Osteoblast (primary cell): Measurements from ENCODE around the gene ANK3. TPM values are rescaled to one million over a fixed set of nuclear protein-coding genes. Genes with fewer than 3 reads are reported as not detected.

ENCODE experiments used
- DNase-seq: peaks from one replicate; pipeline ENCODE4 v3.0.0; 2011; ENCODE audit warnings: low spot score, mixed read lengths; ENCODE audit not compliant: insufficient read length; ENCODE audit errors: missing footprints
- H2AFZ ChIP-seq: 2 replicates; pipeline ENCODE4 v1.6.0; 2011; ENCODE audit warnings: mild to moderate bottlenecking, low read length
- H3K27ac ChIP-seq: 2 replicates; pipeline ENCODE4 v1.5.1; 2011; ENCODE audit warnings: mild to moderate bottlenecking, low read depth, low read length, moderate library complexity
- H3K27me3 ChIP-seq: 2 replicates; pipeline ENCODE4 v1.6.0; 2012; ENCODE audit warnings: mild to moderate bottlenecking, control low read depth, inconsistent platforms, low read length, moderate library complexity; ENCODE audit not compliant: insufficient read depth
- H3K36me3 ChIP-seq: 2 replicates; pipeline ENCODE4 v1.5.1; 2011; ENCODE audit warnings: mild to moderate bottlenecking, low read length, control low read depth, moderate library complexity; ENCODE audit not compliant: insufficient read depth
- H3K4me1 ChIP-seq: 2 replicates; pipeline ENCODE4 v1.5.1; 2011; ENCODE audit warnings: mild to moderate bottlenecking, low read length, control low read depth, moderate library complexity; ENCODE audit not compliant: insufficient read depth
- H3K4me2 ChIP-seq: 2 replicates; pipeline ENCODE4 v1.6.0; 2011; ENCODE audit warnings: mild to moderate bottlenecking, low read length; ENCODE audit not compliant: insufficient read depth
- H3K4me3 ChIP-seq: fragments of 200-600 bp; sonication (generic); 3 replicates; pipeline ENCODE4 v1.5.1; 2012; ENCODE audit warnings: mild to moderate bottlenecking, low read length, inconsistent platforms; ENCODE audit not compliant: insufficient read depth
- H3K79me2 ChIP-seq: 2 replicates; pipeline ENCODE4 v1.6.0; 2012; ENCODE audit warnings: mild to moderate bottlenecking, low read length, control low read depth, inconsistent platforms; ENCODE audit not compliant: insufficient read depth
- H3K9me3 ChIP-seq: 2 replicates; pipeline ENCODE4 v1.5.1; 2011; ENCODE audit warnings: low read depth, low read length, control low read depth
- H4K20me1 ChIP-seq: 2 replicates; pipeline ENCODE4 v1.6.0; 2012; ENCODE audit warnings: mild to moderate bottlenecking, low read length, control low read depth; ENCODE audit not compliant: insufficient read depth
- CTCF ChIP-seq: IDR thresholded peaks from 2 replicates; pipeline ENCODE4 v1.5.1; 2011; ENCODE audit warnings: mild to moderate bottlenecking, low read depth, low read length, moderate library complexity; ENCODE audit errors: extremely low read depth
- total RNA-seq: library from RNA; depleted of rRNA; stranded (reverse); fragments of >200 nt; gene quantifications from 2 replicates; pipeline ENCODE4 v1.2.3, GENCODE V29; 2012

The ANK3 gene
- total RNA-seq, 1 donor, result 44.5 TPM

GRCh38 chr10:60130130-60130579 is 259.5 kb downstream of the ANK3 start:
- no peaks in the 10 kb centered on the region for H4K20me1 ChIP-seq
- H3K27ac ChIP-seq, result no peak overlapping the region
- H3K4me3 ChIP-seq, result no peak overlapping the region
- H3K4me1 ChIP-seq, result no peaks in the 10 kb centered on the region
- no peak for TF ChIP-seq CTCF
- no peaks in the 10 kb centered on the region for H3K9me3 ChIP-seq
- DNase-seq, result no peak
- H3K27me3 ChIP-seq, result no peaks in the 10 kb centered on the region
- H3K4me2 ChIP-seq, result no peak overlapping the region
- H3K36me3 ChIP-seq, result no peaks in the 10 kb centered on the region
- no peaks in the 10 kb centered on the region for H3K79me2 ChIP-seq
- no peak overlapping the region for H2AFZ ChIP-seq

GRCh38 chr10:60125895-60126294 is 263.8 kb downstream of the ANK3 start:
- no peak for DNase-seq
- H3K4me3 ChIP-seq, result no peak overlapping the region
- H3K36me3 ChIP-seq, result no peaks in the 10 kb centered on the region
- peaks cover 11% of the 10 kb centered on the region for H3K4me1 ChIP-seq
- TF ChIP-seq CTCF, result no peak
- no peak overlapping the region for H2AFZ ChIP-seq
- H3K27ac ChIP-seq, result no peak overlapping the region
- no peaks in the 10 kb centered on the region for H3K27me3 ChIP-seq
- no peak overlapping the region for H3K4me2 ChIP-seq
- H3K79me2 ChIP-seq, result no peaks in the 10 kb centered on the region
- H4K20me1 ChIP-seq, result no peaks in the 10 kb centered on the region
- no peaks in the 10 kb centered on the region for H3K9me3 ChIP-seq

- Histone ChIP-seq H3K4me1 (peaks cover 11% of the 10 kb centered on the region), H3K79me2 (no peaks in the 10 kb centered on the region), H3K4me2 (no peak overlapping the region), H3K27ac (no peak overlapping the region), H3K36me3 (no peaks in the 10 kb centered on the region), H2AFZ (no peak overlapping the region), H3K27me3 (no peaks in the 10 kb centered on the region), H3K9me3 (no peaks in the 10 kb centered on the region), H4K20me1 (no peaks in the 10 kb centered on the region), H3K4me3 (no peak overlapping the region)
- DNase-seq, result no peak
- TF ChIP-seq CTCF, result no peak
Observed at GRCh38 chr10:60124536-60124935, 265.1 kb downstream of the ANK3 start.

- Histone ChIP-seq H3K27me3 (no peaks in the 10 kb centered on the region), H3K9me3 (no peaks in the 10 kb centered on the region), H3K4me3 (no peak overlapping the region), H3K4me1 (peaks cover 11% of the 10 kb centered on the region), H2AFZ (peak overlapping the region; percentile 74), H3K79me2 (no peaks in the 10 kb centered on the region), H3K4me2 (peak overlapping the region; percentile 41), H3K36me3 (no peaks in the 10 kb centered on the region), H4K20me1 (no peaks in the 10 kb centered on the region), H3K27ac (peak overlapping the region; percentile 37)
- DNase-seq, result peak; percentile 52
- TF ChIP-seq CTCF, result no peak
Observed at GRCh38 chr10:60123668-60124067, 266.0 kb downstream of the ANK3 start.
